ENCODE data around the gene TSSK1B.

GRCh38 chr5:113450462-113450861 lies 15.7 kb upstream of the TSSK1B start:
- no peak for TF ChIP-seq POLR2AphosphoS5 (IDR thresholded peaks at IDR 0.05; ENCODE audit: low read depth, low read length)
- TF ChIP-seq SIN3A (IDR thresholded peaks at IDR 0.05; ENCODE audit: borderline replicate concordance, insufficient read depth, low read length): no peak
- TF ChIP-seq, protein P1, sequence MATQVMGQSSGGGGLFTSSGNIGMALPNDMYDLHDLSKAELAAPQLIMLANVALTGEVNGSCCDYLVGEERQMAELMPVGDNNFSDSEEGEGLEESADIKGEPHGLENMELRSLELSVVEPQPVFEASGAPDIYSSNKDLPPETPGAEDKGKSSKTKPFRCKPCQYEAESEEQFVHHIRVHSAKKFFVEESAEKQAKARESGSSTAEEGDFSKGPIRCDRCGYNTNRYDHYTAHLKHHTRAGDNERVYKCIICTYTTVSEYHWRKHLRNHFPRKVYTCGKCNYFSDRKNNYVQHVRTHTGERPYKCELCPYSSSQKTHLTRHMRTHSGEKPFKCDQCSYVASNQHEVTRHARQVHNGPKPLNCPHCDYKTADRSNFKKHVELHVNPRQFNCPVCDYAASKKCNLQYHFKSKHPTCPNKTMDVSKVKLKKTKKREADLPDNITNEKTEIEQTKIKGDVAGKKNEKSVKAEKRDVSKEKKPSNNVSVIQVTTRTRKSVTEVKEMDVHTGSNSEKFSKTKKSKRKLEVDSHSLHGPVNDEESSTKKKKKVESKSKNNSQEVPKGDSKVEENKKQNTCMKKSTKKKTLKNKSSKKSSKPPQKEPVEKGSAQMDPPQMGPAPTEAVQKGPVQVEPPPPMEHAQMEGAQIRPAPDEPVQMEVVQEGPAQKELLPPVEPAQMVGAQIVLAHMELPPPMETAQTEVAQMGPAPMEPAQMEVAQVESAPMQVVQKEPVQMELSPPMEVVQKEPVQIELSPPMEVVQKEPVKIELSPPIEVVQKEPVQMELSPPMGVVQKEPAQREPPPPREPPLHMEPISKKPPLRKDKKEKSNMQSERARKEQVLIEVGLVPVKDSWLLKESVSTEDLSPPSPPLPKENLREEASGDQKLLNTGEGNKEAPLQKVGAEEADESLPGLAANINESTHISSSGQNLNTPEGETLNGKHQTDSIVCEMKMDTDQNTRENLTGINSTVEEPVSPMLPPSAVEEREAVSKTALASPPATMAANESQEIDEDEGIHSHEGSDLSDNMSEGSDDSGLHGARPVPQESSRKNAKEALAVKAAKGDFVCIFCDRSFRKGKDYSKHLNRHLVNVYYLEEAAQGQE (IDR thresholded peaks at IDR 0.05; ENCODE audit: insufficient read depth in 1 of 2, low read depth in 2 of 2, low read length in 2 of 2): no peak
